Mucosa of rectum (tissue), 2 donors: Measurements from ENCODE around the gene ADSL.

ENCODE experiments used
- H3K27ac ChIP-seq, 2 donors: one replicate each; pipeline ENCODE4 v1.7.0; 2013; ENCODE audit warnings: inconsistent platforms in 2 of 2, low read depth in 2 of 2, low read length in 2 of 2
- H3K27me3 ChIP-seq, 2 donors: one replicate each; pipeline ENCODE4 v1.7.0; 2013; ENCODE audit warnings: low read length in 2 of 2; ENCODE audit not compliant: control insufficient read depth in 2 of 2, insufficient read depth in 2 of 2
- H3K36me3 ChIP-seq, 2 donors: one replicate each; pipeline ENCODE4 v1.7.0; 2013; ENCODE audit warnings: low read length in 2 of 2; ENCODE audit not compliant: control insufficient read depth in 2 of 2, insufficient read depth in 2 of 2
- H3K4me1 ChIP-seq, 2 donors: one replicate each; pipeline ENCODE4 v1.7.0; 2013; ENCODE audit warnings: low read length in 2 of 2, mild to moderate bottlenecking in 1 of 2; ENCODE audit not compliant: control insufficient read depth in 2 of 2, insufficient read depth in 2 of 2
- H3K4me3 ChIP-seq, 2 donors: one replicate each; pipeline ENCODE4 v1.7.0; 2013; ENCODE audit warnings: low read length in 2 of 2
- H3K9ac ChIP-seq, 2 donors: one replicate each; pipeline ENCODE4 v1.7.0; 2013; ENCODE audit warnings: low read length in 2 of 2, low read depth in 1 of 2, mild to moderate bottlenecking in 1 of 2
- H3K9me3 ChIP-seq, 2 donors: one replicate each; pipeline ENCODE4 v1.7.0; 2013; ENCODE audit warnings: low read length in 2 of 2; ENCODE audit not compliant: control insufficient read depth in 2 of 2
- donor health status: healthy.
- donor health status: Normal muscosa, but diverticular disease.

Gene ADSL

DNA sequence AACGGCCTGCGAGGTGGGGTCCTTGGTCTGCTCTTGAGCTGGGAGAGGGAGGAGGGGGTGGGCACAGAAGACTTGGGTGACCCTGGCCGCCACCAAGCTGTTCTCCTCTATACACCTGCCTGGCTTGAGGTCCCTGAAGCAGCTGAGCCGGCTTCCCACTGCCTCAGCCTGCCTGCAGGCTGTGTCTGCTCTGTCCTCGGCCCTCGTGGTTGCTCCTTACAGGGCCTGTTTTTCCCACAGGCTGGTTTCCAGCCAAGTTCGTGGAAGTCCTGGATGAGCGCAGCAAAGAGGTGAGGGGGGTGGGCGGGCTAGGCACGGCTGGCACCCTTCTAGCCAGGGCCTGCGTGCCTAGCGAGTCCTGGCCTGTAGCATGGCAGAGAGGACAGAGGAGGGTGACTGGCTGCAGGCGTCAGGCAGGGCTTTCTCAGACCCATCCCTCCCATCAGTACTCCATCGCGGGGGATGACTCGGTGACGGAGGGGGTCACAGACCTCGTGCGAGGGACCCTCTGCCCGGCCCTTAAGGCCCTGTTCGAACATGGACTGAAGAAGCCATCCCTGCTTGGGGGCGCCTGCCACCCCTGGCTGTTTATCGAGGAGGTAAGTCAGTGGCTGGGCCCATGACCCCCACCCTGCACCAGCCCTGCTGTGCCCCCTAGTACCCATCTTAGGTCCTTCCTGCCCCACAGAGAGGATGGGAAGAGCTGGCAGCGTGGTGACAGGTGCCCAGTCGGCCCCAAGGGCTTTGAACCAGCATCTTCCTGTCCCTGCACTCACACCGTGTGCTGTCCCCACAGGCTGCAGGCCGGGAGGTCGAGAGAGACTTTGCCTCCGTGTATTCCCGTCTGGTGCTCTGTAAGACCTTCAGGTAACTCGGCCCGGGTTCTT is 61.8 kb downstream of the ADSL start:
- Histone ChIP-seq H3K36me3 (peaks cover 64 to 83% of the 10 kb centered on the region in 2 donors), H3K4me3 (no peak overlapping the region), H3K9ac (no peak overlapping the region), H3K9me3 (no peaks in the 10 kb centered on the region), H3K27ac (no peak overlapping the region), H3K27me3 (no peaks in the 10 kb centered on the region), H3K4me1 (no peaks in the 10 kb centered on the region)

DNA sequence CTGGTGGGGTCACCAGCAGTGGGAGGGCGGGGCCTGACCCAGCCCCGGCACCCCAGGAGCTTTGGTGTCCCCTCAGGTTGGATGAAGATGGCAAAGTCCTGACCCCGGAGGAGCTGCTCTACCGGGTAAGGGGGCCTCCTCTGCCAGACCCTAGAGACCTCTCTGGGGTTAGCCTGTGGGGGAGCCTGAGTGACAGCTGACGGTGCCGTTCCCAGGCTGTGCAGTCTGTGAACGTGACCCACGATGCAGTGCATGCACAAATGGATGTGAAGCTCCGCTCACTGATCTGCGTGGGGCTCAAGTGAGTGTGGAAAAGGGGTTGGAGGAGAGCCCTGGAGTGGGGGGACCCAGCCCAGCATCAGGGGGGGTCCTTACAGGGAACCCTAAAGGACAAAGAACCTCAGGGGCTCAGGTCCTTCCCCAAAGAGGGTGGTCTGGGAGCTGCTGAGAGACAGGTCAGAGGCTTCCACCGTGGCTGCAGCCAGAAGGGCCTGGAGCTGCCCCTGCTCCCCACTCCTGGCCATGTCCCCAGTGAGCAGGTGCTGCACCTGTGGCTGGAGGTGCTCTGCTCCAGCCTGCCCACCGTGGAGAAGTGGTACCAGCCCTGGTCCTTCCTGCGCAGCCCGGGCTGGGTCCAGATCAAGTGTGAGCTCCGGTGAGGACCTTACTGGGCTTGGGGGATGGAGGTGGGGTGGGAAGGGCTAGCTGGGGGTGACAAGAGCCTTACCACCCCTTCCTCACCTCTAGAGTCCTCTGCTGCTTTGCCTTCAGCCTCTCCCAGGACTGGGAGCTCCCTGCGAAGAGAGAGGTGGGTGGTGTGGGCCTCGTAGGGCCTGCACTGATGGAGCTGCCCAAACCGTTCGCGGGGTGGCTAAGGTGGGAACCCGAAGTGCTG is 62.7 kb downstream of the ADSL start:
- H3K27ac ChIP-seq: no peak overlapping the region

DNA sequence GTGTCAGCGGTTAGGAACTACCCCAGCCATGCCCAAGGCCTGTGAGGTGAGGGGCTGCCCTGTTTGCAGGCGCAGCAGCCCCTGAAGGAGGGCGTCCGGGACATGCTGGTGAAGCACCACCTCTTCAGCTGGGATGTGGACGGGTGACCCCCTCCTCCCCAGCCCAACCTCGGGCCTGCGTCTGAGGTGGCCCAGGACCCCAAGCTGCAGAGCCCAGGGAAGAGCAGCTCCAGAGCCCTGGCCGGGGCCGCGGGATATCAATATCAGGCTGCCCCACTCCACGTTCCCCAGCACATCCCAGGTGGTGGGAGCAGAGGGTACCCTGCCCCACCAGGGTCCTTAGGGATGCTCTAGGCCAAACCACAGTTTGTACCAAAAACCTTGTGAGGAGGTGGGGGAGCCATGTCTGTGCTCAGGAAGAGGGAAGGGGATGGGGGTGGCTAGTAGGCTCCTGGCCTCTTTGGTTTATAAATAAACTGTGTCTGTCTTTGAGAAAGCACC is 63.4 kb downstream of the ADSL start:
- H3K9me3 ChIP-seq: no peaks in the 10 kb centered on the region
- no peaks in the 10 kb centered on the region for H3K4me1 ChIP-seq
- H3K27me3 ChIP-seq: no peaks in the 10 kb centered on the region
- H3K27ac ChIP-seq: no peak overlapping the region
- H3K4me3 ChIP-seq: no peak overlapping the region
- peaks cover 60 to 69% of the 10 kb centered on the region in 2 donors for H3K36me3 ChIP-seq
- no peak overlapping the region for H3K9ac ChIP-seq

More for the DNA sequence above, 62.7 kb downstream of the ADSL start:
- Histone ChIP-seq H3K36me3 (peaks cover 64 to 74% of the 10 kb centered on the region in 2 donors), H3K9me3 (no peaks in the 10 kb centered on the region), H3K4me3 (no peak overlapping the region), H3K27me3 (no peaks in the 10 kb centered on the region), H3K4me1 (no peaks in the 10 kb centered on the region), H3K9ac (no peak overlapping the region)

DNA sequence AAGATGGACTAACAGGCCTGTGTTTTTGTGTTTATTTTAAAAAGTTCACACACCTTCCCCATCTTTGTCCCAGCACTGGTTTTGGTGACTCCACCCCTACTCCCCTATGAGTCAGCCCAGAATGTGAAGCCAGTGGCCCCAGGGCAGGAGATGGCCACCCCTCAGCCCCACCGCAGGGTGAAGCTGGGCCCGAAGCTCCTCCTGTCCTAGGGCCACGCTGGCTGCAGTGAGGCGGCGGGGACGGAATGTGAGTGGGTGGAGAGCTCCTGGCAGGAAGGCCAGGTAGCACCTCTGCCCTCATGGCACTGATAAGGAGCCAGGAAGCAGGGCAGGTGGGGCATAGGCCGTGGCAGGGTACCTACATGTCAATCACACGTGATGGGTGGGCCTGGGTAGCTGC is 64.0 kb downstream of the ADSL start:
- Histone ChIP-seq H3K4me3 (no peak overlapping the region), H3K27me3 (no peaks in the 10 kb centered on the region), H3K27ac (no peak overlapping the region), H3K4me1 (peaks cover 0 to 3% of the 10 kb centered on the region in 2 donors), H3K9me3 (no peaks in the 10 kb centered on the region), H3K36me3 (peaks cover 58 to 65% of the 10 kb centered on the region in 2 donors), H3K9ac (no peak overlapping the region)

DNA sequence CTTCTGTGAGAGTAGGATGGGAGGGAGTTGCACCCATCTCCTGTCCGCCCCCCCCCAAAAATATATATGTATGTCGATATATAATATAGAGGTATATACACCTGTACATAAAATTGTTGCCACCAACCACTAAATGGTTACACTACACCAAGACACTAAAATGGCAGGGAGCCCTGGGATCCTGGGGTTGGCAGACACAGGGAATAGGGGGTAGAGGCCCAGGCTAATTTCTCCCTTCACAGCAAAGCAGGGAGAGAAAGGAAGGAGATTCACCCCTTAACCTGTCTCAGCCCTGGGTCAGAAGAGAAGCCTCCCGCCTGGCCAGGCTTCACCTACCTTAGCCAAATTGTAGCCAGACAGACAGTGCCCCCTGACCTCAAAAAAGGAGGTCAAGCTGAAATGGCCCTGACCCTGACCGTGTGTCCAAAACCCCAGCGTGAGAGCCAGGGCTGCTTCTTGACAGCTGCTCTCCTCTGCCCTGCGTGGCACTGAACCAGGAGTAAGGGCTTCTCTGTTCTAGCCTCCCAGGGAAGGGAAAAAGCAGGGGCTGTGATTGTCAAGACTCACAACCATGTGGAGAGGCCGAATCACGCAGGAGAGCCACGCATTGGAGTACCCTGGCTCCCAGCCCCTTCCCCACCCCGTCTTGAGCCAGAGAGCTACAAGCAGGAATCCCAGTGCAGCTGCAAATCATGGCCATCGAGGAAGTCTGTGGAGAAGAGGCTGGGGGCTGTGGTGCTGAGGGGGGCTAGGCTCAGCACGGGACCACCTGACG is 64.6 kb downstream of the ADSL start:
- Histone ChIP-seq H3K9me3 (no peaks in the 10 kb centered on the region), H3K9ac (no peak overlapping the region), H3K4me3 (no peak overlapping the region), H3K27me3 (no peaks in the 10 kb centered on the region), H3K27ac (no peak overlapping the region), H3K4me1 (peaks cover 3 to 5% of the 10 kb centered on the region in 2 donors), H3K36me3 (peaks cover 52 to 58% of the 10 kb centered on the region in 2 donors)

DNA sequence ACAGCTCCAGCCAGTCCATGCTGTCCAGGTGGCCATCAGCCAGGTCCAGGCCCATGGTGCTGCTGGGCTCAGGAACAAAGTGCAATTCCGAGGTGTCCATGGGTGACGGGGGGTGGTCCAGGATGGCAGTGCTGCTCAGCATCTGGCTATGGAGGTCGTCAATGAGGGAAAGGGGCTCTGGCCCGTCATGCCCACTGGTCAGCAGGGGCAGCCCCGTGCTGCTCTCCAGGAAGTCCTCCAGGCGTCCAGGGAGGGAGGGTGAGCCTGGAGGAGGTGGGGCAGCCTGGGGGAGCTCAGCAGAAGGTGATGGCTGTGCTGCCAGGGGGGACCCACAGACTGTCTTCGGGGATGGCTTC is 65.2 kb downstream of the ADSL start:
- no peak overlapping the region for H3K27ac ChIP-seq
- H3K9me3 ChIP-seq: no peaks in the 10 kb centered on the region
- H3K4me1 ChIP-seq: peaks cover 3 to 8% of the 10 kb centered on the region in 2 donors
- no peak overlapping the region for H3K9ac ChIP-seq
- H3K4me3 ChIP-seq: no peak overlapping the region
- no peaks in the 10 kb centered on the region for H3K27me3 ChIP-seq
- peaks cover 50 to 56% of the 10 kb centered on the region in 2 donors for H3K36me3 ChIP-seq

DNA sequence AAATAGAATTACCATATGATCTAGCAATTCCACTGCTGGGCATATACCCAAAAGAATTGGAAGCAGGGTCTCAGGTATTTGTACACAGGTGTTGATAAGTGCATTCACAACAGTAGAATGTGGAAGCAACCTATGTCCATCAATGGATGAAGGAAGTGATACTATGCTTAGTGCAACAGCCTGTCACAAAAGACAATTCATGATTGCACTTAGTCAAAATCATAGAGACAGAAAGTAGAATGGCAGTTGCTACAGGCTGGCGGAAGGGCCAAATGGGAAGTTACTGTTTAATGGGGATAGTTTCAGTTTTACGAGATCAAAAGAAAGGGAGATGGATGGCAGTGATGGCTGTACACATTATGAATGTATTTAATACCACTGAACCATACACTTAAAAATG is 66.1 kb downstream of the ADSL start:
- H3K36me3 ChIP-seq: peaks cover 41 to 50% of the 10 kb centered on the region in 2 donors
- H3K9me3 ChIP-seq: no peaks in the 10 kb centered on the region
- no peak overlapping the region for H3K27ac ChIP-seq

DNA sequence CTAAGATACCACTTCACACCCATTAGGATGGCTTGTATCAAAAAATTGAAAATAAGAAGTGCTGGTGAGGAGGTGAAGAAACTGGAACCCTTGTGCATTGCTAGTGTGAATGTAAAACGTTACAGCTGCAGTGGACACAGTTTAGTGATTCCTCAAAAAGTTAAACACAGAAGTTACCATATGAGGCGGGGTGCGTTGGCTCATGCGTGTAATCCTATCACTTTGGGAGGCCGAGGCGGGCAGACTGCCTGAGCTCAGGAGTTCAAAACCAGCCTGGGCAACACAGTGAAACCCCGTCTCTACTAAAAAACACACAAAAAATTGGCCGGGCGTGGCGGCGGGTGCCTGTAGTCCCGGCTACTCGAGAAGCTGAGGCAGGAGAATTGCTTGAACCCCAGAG is 67.6 kb downstream of the ADSL start:
- Histone ChIP-seq H3K4me3 (no peak overlapping the region), H3K36me3 (peaks cover 33 to 44% of the 10 kb centered on the region in 2 donors), H3K27ac (peak overlapping the region in 1 of 2 donors; percentile 52), H3K9ac (no peak overlapping the region), H3K9me3 (no peaks in the 10 kb centered on the region), H3K27me3 (no peaks in the 10 kb centered on the region), H3K4me1 (peaks cover 3 to 8% of the 10 kb centered on the region in 2 donors)

More for the DNA sequence above, 66.1 kb downstream of the ADSL start:
- Histone ChIP-seq H3K9ac (no peak overlapping the region), H3K4me3 (no peak overlapping the region), H3K4me1 (peaks cover 3 to 8% of the 10 kb centered on the region in 2 donors), H3K27me3 (no peaks in the 10 kb centered on the region)

DNA sequence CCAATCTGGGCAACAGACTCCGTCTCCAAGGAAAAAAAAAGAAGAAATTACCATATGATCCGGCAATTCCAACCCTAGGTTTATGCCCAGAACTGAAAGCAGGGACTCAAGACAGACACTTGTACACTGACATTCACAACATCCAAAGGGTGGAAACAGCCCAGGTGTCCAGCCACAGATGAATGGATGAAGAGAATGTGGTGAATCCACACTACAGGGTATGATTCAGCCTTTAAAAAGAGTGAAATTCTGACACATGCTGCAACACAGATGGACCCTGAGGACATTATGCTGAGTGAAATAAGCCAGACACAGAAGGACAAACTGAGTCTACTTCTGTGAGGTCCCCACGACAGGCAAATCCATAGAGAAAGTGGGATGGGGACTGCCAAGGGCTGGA is 68.0 kb downstream of the ADSL start:
- Histone ChIP-seq H3K9ac (no peak overlapping the region), H3K27ac (peak overlapping the region in 1 of 2 donors; percentile 52), H3K4me3 (peak overlapping the region in 1 of 2 donors; percentile 32), H3K9me3 (no peaks in the 10 kb centered on the region), H3K4me1 (peaks cover 3 to 8% of the 10 kb centered on the region in 2 donors), H3K36me3 (peaks cover 33 to 47% of the 10 kb centered on the region in 2 donors), H3K27me3 (no peaks in the 10 kb centered on the region)
